Measurements from ENCODE around the gene CHCHD6.

The CHCHD6 gene

GRCh38 chr3:126713199-126713598, 9.2 kb downstream of the CHCHD6 start:
- DNase-seq (ENCODE audit: low spot score) = no peak
- no peak for TF ChIP-seq CTCF (IDR thresholded peaks at IDR 0.05; ENCODE audit: extremely low read depth, missing control alignments)

- no peak for TF ChIP-seq CTCF (IDR thresholded peaks at IDR 0.05; ENCODE audit: extremely low read depth, missing control alignments)
- DNase-seq (ENCODE audit: low spot score) = no peak
Measured at GRCh38 chr3:126714276-126714900, 10.3 kb downstream of the CHCHD6 start.

- TF ChIP-seq CTCF (IDR thresholded peaks at IDR 0.05; ENCODE audit: extremely low read depth, missing control alignments) = no peak
- DNase-seq (ENCODE audit: low spot score) = no peak
Measured at GRCh38 chr3:126714921-126715320, 10.9 kb downstream of the CHCHD6 start.

- TF ChIP-seq CTCF (IDR thresholded peaks at IDR 0.05; ENCODE audit: extremely low read depth, missing control alignments) = no peak
- DNase-seq (ENCODE audit: low spot score) = no peak
Measured at GRCh38 chr3:126715432-126715831, 11.4 kb downstream of the CHCHD6 start.

- DNase-seq (ENCODE audit: low spot score) = no peak
- TF ChIP-seq CTCF (IDR thresholded peaks at IDR 0.05; ENCODE audit: extremely low read depth, missing control alignments) = no peak
Measured at GRCh38 chr3:126716057-126716456, 12.0 kb downstream of the CHCHD6 start.

- DNase-seq (ENCODE audit: low spot score) = no peak
- no peak for TF ChIP-seq CTCF (IDR thresholded peaks at IDR 0.05; ENCODE audit: extremely low read depth, missing control alignments)
Measured at GRCh38 chr3:126718561-126719445, 14.8 kb downstream of the CHCHD6 start.

- no peak for DNase-seq (ENCODE audit: low spot score)
- TF ChIP-seq CTCF (IDR thresholded peaks at IDR 0.05; ENCODE audit: extremely low read depth, missing control alignments) = no peak
Measured at GRCh38 chr3:126720596-126720995, 16.6 kb downstream of the CHCHD6 start.

All from GM20000 (cell line).